K562 (cell line): ENCODE results near the gene FAM117A. TPM values are rescaled to one million over a fixed set of nuclear protein-coding genes. Genes with fewer than 3 reads are reported as not detected.
A peak's percentile ranks its signal among the peaks of the same experiment; 100 is the strongest.

Source experiments
- ASH1L ChIP-seq: fragments of 450-650 bp; IDR thresholded peaks from 2 replicates; pipeline ENCODE4 v1.6.1; 2018; ENCODE audit warnings: borderline replicate concordance, mild to moderate bottlenecking, low read depth; ENCODE audit not compliant: partially characterized antibody
- BCOR ChIP-seq: fragments of 450-650 bp; IDR thresholded peaks from 2 replicates; pipeline ENCODE4 v1.6.1; 2016
- CREB1 ChIP-seq, 2 experiments: sonication (generic) in 1 of 2; formaldehyde crosslinking in 1 of 2; IDR thresholded peaks; 2 replicates each; pipeline versions ENCODE4 v1.6.1 to v1.8.0; 2012 to 2022; ENCODE audit warnings: inconsistent platforms in 1 of 2, mild to moderate bottlenecking in 1 of 2, missing genetic modification reagents in 1 of 2, moderate library complexity in 1 of 2
- ZNF124 ChIP-seq: sonication (generic); formaldehyde crosslinking; IDR thresholded peaks from 2 replicates; pipeline ENCODE4 v1.8.1; 2022; ENCODE audit warnings: missing genetic modification reagents
- ZNF174 ChIP-seq: fragments of 250-450 bp; sonication (Bioruptor Pico); IDR thresholded peaks from 2 replicates; pipeline ENCODE4 v1.4.0; 2020; ENCODE audit warnings: mild to moderate bottlenecking
- polyA plus RNA-seq, 8 experiments: library from polyadenylated mRNA; depleted of rRNA in 4 of 8; stranded (reverse) in 5 of 8; unstranded in 3 of 8; fragments of >200 nt; fragmentation: Nextera tagmentation in 2 of 8; fragmentation: Illumina TruSeq in 1 of 8; extraction: Ambion mirVana in 2 of 8; extraction: Trizol in 1 of 8; gene quantifications; 2 replicates each; pipeline versions ENCODE4 v1.2.1 to v1.2.3, GENCODE V29; 2011 to 2014; ENCODE audit warnings: inconsistent platforms in 1 of 8, missing spikeins in 1 of 8
- total RNA-seq, 7 experiments: library from RNA; depleted of rRNA in 6 of 7; stranded (reverse); fragments of >200 nt in 6 of 7; fragmentation: Illumina TruSeq in 2 of 7; extraction: Trizol in 2 of 7; gene quantifications; 2 replicates each; pipeline versions ENCODE4 v1.2.1 to v1.2.3, GENCODE V29; 2011 to 2021; ENCODE audit warnings: low replicate concordance in 1 of 7
- TF ChIP-seq, protein P1 (sequence below): sonication (generic); formaldehyde crosslinking; IDR thresholded peaks from 2 replicates; pipeline ENCODE4 v1.8.0; 2023; ENCODE audit warnings: missing genetic modification reagents, mild to moderate bottlenecking, borderline replicate concordance
- TF ChIP-seq, protein P2 (sequence below): sonication (generic); IDR thresholded peaks from 2 replicates; pipeline ENCODE4 v1.6.1; 2016
- TF ChIP-seq, protein P3 (sequence below): fragments of 450-650 bp; IDR thresholded peaks from 2 replicates; pipeline ENCODE4 v1.6.1; 2014; ENCODE audit warnings: low read depth, mild to moderate bottlenecking, moderate library complexity, borderline replicate concordance
- TF ChIP-seq, protein P4 (sequence below): fragments of 250-450 bp; sonication (Bioruptor Pico); IDR thresholded peaks from 2 replicates; pipeline ENCODE4 v1.9.0; 2021; ENCODE audit warnings: mild to moderate bottlenecking

FAM117A gene
- total and polyA plus RNA-seq, 9 of the 15 experiments (the other 6 are each of a cell fraction or from before 2014, with no cell fraction given): 3.1 to 79.7 (median 36.6) TPM

DNA sequence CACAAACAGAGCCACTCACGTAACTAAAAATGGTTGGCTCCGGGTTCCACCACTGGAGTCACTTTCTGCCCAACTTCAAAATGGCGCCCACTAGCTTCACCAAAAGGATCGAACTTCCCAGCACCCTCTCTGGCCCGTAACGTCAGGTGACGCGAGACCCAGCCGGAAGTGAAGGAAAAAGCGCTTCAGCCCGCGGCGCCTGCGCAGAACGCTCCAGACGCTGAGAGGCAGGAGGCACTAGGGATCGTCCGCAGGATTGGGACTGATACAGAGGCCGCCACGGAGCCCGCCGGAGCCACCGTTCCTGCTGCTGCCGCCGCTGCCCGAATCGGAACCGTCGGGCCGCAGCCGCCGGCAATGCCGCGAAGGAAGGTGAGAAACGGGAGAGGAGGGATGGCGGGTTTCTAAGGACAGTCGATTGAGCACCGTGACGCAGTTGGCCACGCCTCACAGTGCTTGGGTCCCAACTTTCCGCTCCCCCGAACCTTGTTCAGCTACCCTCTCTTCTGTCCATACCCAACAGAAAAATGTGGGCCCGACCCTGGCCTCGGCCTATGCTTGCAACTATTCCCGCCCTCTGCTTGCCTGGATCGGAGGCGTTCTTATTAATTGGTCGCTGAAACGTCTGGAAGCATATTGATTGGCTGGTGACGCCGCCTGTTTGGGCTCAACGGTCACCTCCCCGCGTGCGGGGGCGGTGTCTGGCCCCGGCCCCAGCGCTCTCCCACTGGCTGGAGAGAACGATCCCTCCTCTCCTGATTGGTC, 24.7 kb upstream of the FAM117A start, which contains the start of gene KAT7 (continued):
- TF ChIP-seq, protein P1, sequence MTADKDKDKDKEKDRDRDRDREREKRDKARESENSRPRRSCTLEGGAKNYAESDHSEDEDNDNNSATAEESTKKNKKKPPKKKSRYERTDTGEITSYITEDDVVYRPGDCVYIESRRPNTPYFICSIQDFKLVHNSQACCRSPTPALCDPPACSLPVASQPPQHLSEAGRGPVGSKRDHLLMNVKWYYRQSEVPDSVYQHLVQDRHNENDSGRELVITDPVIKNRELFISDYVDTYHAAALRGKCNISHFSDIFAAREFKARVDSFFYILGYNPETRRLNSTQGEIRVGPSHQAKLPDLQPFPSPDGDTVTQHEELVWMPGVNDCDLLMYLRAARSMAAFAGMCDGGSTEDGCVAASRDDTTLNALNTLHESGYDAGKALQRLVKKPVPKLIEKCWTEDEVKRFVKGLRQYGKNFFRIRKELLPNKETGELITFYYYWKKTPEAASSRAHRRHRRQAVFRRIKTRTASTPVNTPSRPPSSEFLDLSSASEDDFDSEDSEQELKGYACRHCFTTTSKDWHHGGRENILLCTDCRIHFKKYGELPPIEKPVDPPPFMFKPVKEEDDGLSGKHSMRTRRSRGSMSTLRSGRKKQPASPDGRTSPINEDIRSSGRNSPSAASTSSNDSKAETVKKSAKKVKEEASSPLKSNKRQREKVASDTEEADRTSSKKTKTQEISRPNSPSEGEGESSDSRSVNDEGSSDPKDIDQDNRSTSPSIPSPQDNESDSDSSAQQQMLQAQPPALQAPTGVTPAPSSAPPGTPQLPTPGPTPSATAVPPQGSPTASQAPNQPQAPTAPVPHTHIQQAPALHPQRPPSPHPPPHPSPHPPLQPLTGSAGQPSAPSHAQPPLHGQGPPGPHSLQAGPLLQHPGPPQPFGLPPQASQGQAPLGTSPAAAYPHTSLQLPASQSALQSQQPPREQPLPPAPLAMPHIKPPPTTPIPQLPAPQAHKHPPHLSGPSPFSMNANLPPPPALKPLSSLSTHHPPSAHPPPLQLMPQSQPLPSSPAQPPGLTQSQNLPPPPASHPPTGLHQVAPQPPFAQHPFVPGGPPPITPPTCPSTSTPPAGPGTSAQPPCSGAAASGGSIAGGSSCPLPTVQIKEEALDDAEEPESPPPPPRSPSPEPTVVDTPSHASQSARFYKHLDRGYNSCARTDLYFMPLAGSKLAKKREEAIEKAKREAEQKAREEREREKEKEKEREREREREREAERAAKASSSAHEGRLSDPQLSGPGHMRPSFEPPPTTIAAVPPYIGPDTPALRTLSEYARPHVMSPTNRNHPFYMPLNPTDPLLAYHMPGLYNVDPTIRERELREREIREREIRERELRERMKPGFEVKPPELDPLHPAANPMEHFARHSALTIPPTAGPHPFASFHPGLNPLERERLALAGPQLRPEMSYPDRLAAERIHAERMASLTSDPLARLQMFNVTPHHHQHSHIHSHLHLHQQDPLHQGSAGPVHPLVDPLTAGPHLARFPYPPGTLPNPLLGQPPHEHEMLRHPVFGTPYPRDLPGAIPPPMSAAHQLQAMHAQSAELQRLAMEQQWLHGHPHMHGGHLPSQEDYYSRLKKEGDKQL (CRISPR knock-in tag): no peak
- TF ChIP-seq, protein P2, sequence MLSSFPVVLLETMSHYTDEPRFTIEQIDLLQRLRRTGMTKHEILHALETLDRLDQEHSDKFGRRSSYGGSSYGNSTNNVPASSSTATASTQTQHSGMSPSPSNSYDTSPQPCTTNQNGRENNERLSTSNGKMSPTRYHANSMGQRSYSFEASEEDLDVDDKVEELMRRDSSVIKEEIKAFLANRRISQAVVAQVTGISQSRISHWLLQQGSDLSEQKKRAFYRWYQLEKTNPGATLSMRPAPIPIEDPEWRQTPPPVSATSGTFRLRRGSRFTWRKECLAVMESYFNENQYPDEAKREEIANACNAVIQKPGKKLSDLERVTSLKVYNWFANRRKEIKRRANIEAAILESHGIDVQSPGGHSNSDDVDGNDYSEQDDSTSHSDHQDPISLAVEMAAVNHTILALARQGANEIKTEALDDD: no peak
- TF ChIP-seq ASH1L (peak; percentile 99), ZNF174 (CRISPR knock-in tag) (no peak), BCOR (no peak), ZNF124 (no peak), CREB1 (IDR thresholded peaks at IDR 0.05) (peak; percentile 95), CREB1 (CRISPR knock-in tag; IDR thresholded peaks at IDR 0.05) (peak; percentile 93)
- TF ChIP-seq, protein P3, sequence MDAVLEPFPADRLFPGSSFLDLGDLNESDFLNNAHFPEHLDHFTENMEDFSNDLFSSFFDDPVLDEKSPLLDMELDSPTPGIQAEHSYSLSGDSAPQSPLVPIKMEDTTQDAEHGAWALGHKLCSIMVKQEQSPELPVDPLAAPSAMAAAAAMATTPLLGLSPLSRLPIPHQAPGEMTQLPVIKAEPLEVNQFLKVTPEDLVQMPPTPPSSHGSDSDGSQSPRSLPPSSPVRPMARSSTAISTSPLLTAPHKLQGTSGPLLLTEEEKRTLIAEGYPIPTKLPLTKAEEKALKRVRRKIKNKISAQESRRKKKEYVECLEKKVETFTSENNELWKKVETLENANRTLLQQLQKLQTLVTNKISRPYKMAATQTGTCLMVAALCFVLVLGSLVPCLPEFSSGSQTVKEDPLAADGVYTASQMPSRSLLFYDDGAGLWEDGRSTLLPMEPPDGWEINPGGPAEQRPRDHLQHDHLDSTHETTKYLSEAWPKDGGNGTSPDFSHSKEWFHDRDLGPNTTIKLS: no peak; the same call in 1 of the 2 replicates
- TF ChIP-seq, protein P4, sequence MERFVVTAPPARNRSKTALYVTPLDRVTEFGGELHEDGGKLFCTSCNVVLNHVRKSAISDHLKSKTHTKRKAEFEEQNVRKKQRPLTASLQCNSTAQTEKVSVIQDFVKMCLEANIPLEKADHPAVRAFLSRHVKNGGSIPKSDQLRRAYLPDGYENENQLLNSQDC (CRISPR knock-in tag): 0 out of 2 replicates have a peak, but pooled peaks have one; percentile 51
